Measurements from ENCODE around the gene TSC22D3.
"Not testable (repeated sequence)": the region's sequence is repeated elsewhere in the genome, so short reads cannot be mapped to it uniquely, and the experiment has no call there.

TSC22D3 gene

GRCh38 chrX:107683124-107683895 is 92.3 kb downstream of the TSC22D3 start:
- no peak for DNase-seq (ENCODE audit: low read depth, low spot score)

GRCh38 chrX:107682256-107682655 is 93.3 kb downstream of the TSC22D3 start:
- DNase-seq (ENCODE audit: low read depth, low spot score): no peak

GRCh38 chrX:107678957-107679740 is 96.4 kb downstream of the TSC22D3 start:
- DNase-seq (ENCODE audit: low read depth, low spot score): no peak

- no peak for DNase-seq (ENCODE audit: low read depth, low spot score)
Measured at GRCh38 chrX:107677909-107678308, 97.7 kb downstream of the TSC22D3 start.

- no peak for DNase-seq (ENCODE audit: low read depth, low spot score)
Measured at GRCh38 chrX:107677501-107677901, 98.1 kb downstream of the TSC22D3 start.

GRCh38 chrX:107676559-107677378 is 98.8 kb downstream of the TSC22D3 start:
- no peak for DNase-seq (ENCODE audit: low read depth, low spot score)

GRCh38 chrX:107675823-107676555 is 99.6 kb downstream of the TSC22D3 start:
- no peak for DNase-seq (ENCODE audit: low read depth, low spot score)

- no peak for DNase-seq (ENCODE audit: low read depth, low spot score)
Measured at GRCh38 chrX:107675365-107675654, 100.3 kb downstream of the TSC22D3 start.

- no peak for DNase-seq (ENCODE audit: low read depth, low spot score)
Measured at GRCh38 chrX:107674480-107675364, 100.9 kb downstream of the TSC22D3 start.

- DNase-seq (ENCODE audit: low read depth, low spot score): peak; percentile 65
Measured at GRCh38 chrX:107673933-107674479, 101.6 kb downstream of the TSC22D3 start.

GRCh38 chrX:107673431-107673830 is 102.2 kb downstream of the TSC22D3 start:
- DNase-seq (ENCODE audit: low read depth, low spot score): no peak

GRCh38 chrX:107672955-107673378 is 102.6 kb downstream of the TSC22D3 start:
- DNase-seq (ENCODE audit: low read depth, low spot score): peak; percentile 38

GRCh38 chrX:107671256-107671655 is 104.3 kb downstream of the TSC22D3 start:
- not testable (repeated sequence) for DNase-seq (ENCODE audit: low read depth, low spot score)

GRCh38 chrX:107669885-107670628 is 105.5 kb downstream of the TSC22D3 start:
- no peak for DNase-seq (ENCODE audit: low read depth, low spot score)

- DNase-seq (ENCODE audit: low read depth, low spot score): no peak
Measured at GRCh38 chrX:107669261-107669660, 106.3 kb downstream of the TSC22D3 start.

GRCh38 chrX:107668710-107669109 is 106.9 kb downstream of the TSC22D3 start:
- not testable (repeated sequence) for DNase-seq (ENCODE audit: low read depth, low spot score)

- no peak for DNase-seq (ENCODE audit: low read depth, low spot score)
Measured at GRCh38 chrX:107667426-107667825, 108.2 kb downstream of the TSC22D3 start.

- no peak for DNase-seq (ENCODE audit: low read depth, low spot score)
Measured at GRCh38 chrX:107666931-107667330, 108.7 kb downstream of the TSC22D3 start.

Data from activated naive CD8-positive, alpha-beta T cell treated with anti-CD3 and anti-CD28 coated beads, Interleukin-2, amount 50 U/mL, for 16 hours (primary cell).